ENCODE data around the gene PBXIP1.
A peak's percentile ranks its signal among the peaks of the same experiment; 100 is the strongest.
"Not testable (repeated sequence)": the region's sequence is repeated elsewhere in the genome, so short reads cannot be mapped to it uniquely, and the experiment has no call there.

The PBXIP1 gene

DNA sequence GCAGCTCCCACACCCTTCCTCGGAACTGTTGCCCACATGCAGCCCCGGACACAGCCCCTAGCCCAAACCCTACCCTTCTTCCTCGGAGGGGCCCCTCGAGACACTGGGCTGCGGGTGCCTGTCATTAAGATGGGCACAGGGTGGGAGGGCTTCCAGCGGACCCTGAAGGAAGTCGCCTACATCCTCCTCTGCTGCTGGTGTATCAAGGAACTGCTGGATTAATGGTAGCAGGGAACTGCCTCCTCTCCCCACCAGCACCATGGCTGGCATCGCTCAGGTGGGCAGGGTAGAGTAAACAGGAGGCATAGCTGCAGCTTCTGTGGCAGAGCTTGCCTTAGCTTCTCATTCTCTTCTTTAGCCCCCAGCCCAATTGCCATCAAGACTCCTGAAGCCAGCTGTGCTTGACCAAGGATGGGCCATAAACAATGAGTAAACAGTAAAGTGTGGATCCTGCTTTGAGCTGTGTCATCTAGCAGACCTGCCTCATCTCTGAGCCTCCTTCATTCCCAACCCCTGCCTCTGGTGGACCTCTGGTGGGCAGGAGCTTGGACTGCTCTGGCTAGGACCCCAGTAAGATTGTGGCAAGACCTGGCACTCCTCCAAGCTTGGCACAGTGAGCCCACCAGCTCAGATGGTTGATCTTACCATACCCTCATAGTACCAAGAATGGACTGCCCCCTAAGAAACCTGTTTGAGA lies 37.8 kb upstream of the PBXIP1 start, which contains the start of gene LENEP:
LENEP (plus strand) TSS at position 15 of the 697 bp plus-strand sequence; CDS start at position 37, 22 bp downstream.
- DNase-seq: no peak

DNA sequence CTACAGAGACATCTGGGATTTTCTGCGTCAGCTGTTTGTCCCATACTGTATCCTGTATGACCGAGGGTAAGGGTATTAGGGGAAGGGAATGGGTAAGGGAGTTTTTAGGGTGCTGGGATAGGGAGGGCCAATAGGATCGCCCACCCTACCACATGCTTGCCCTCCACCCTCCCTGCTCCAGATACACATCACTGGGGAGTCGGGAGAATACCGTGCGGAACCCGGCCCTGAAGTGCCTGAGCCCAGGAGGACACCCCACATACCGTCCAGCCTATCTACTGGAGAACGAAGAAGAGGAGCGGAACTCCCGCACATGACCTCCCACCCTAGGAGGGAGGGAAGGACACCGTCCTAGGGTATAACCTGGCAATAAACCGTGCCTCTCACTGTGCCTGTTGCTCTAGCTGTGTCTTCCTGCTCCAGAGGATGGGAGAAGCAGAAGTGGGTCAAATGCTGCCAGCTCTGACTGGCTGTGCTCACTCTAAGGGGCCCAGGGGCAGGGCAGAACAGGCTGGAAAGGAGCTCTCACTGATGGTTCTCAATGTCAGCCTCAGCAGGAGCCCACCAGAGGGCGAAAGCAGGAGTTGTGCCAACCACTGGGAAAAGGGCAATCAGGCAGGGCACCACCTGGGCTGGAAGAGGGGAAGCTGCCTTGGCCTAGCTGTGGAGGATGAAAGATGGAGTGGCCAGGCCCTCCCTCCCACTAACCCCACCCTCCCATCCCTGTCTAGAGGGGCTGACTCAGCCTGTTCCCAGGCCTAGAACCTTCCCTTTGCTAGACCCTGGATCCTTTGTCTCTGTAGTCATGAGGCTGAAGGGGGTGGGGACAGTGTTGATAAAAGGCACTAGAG lies 37.0 kb upstream of the PBXIP1 start:
- no peak for DNase-seq

DNA sequence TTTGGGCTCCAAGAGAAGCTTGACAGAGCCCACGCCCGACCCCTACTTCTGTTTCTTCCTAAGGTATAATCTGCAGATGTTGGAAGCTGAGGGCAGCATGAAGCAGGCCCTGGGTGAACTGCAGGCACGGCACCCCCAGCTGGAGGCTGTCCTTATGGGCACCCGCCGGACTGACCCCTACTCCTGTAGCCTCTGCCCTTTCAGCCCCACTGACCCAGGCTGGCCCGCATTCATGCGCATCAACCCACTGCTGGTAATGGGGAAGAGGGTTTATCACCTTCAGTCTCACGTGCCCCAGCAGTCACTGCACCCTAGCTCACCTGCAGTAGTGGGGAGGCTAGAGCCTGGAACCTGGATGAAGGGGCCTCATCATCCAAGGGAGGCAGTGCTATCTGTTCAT lies 34.4 kb upstream of the PBXIP1 start:
- no peak for DNase-seq

DNA sequence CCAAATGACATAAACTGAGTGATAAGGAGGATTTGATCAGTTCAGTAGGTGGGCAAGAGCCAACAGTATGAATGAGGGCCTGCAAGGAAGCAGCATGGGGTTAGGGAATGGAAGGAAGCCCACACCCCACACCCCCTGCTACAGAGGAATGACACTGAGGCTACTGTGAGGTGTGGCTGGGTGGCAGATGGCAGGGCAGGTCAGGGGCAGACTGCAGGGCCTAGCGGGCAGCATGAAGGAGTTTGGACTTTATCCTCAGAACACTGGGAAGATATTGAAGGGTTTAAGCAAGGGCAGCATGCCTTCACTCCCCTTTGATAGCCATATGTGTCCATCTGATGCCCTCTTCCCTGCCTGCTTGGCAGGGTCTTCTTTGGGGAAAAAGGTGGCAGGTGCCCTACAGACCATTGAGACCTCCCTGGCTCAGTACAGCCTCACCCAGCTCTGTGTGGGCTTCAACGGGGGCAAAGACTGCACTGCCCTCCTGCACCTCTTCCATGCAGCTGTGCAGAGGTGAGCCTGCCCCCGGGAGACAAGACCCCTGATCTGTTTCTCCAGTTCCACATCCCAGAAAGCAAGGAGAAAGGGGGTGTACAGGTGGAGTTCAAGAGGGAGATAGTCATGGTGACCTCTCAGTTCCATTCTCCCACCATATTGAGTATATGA lies 33.4 kb upstream of the PBXIP1 start:
- DNase-seq: no peak

DNA sequence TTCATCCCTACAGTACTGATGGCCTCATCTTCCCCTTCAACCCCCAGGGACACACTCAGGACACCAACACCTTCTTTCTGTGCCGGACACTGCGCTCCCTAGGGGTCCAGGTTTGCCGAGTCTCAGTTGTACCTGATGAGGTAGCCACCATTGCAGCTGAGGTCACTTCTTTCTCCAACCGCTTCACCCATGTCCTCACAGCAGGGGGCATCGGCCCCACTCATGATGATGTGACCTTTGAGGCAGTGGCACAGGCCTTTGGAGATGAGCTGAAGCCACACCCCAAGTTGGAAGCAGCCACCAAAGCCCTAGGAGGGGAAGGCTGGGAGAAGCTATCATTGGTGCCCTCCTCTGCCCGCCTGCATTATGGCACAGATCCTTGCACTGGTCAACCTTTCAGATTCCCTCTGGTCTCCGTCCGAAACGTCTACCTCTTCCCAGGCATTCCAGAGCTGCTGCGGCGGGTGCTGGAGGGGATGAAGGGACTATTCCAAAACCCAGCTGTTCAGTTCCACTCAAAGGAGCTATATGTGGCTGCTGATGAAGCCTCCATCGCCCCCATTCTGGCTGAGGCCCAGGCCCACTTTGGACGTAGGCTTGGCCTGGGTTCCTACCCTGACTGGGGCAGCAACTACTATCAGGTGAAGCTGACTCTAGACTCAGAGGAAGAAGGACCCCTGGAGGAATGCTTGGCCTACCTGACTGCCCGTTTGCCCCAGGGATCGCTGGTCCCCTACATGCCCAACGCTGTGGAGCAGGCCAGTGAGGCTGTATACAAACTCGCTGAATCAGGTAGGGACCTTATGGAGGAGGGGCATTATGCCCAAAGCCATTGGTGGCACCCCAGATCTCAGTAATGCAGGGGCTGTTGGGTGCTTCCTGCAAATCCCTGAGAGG lies 32.4 kb upstream of the PBXIP1 start:
- DNase-seq: no peak

DNA sequence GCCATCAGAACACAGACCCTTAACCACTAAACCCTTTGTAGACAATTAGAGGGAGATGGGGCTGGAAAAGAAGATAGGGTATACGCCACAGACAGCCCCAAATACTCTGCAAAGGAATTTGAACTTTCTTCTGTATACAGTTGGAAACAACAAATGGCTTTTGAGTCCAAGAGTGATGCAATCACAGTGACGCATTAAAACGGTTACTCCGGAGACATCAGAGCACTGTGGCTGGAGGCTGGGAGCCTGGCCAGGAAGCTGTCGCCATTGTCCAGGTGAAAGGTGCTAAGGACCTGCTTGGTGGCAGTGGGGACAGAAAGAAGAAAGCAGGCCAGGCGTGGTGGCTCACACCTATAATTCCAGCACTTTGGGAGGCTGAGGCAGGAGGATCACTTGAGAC lies 31.4 kb upstream of the PBXIP1 start:
- no peak for DNase-seq

DNA sequence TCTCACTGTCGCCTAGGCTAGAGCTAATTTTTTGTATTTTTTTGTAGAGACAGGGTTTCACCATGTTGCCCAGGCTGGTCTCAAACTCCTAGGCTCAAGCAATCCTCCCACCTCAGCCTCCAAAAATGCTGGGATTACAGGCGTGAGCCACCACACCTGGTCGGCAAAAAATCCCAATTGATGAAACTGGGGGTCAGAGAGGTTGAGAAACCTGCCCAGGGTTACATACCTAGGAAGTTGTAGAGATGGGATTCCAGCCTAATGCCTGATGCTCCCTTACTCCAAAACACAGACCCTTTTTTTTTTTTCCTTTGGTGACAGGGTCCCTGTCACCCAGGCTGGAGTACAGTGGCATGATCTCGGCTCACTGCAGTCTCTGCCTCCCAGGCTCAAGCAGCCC lies 30.8 kb upstream of the PBXIP1 start:
- not testable (repeated sequence) for DNase-seq

DNA sequence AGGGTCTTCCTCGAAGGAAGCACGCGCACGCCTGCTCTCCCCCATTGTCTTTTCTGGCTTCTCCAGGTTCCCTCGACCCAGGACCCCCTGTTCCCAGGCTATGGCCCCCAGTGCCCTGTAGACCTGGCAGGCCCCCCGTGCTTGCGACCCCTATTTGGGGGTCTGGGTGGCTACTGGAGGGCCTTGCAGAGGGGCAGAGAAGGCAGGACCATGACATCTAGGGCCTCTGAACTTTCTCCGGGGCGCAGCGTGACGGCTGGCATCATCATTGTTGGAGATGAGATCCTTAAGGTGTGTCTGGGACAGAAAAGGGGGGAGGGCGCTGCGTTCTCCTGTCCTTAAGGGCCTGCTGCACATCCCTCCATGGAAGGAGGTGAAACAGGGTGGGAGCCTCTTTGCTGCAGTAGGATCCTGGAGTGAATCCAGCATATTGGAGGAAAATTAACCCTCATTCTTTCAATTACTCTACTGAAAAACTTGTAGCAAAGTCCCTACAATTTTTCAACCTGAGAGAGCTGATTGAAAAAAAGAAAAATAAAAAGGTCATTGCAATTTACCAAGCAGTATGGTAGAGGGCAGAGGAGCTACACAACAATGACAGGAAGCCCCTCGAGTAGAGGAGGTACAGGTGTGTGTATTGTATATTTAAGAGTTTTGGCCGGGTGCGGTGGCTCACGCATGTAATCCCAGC lies 28.0 kb upstream of the PBXIP1 start:
- DNase-seq: no peak

DNA sequence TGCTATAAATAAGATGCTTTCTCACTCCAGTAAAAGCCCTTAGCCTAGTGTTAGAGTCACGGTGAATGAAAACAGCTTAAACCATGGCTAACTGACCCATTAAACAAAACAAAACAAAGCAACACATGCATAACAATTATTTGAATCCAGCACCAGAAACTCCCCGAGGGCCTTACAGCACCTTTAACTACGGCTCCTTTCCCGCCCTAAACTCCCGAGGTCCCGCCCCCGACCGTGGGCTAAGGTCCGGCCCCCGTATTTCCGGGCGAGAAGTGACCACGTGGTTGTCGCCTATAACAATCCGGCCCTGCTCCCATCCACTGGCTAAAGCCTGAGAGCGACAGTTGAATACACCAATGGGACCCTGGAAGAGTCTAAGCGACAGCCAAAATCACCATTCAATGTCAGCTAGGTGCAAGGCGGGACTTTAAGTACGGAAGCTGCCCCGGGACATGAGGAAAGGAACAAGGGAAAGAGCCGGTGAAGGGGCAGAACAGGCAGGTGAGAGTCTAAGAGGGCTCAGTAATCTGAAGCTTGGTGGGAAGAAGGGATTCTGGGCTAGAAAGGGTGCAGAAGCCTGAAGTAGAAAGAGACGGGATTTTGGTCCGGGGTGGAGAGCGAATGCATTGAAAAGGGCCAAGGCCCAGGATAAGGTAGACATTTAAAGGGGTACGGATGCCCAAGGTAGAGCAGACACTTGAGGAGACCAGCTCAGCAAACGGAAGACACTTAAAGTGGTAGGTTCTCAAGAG lies 27.2 kb upstream of the PBXIP1 start, which contains the start of gene FLAD1:
FLAD1 (plus strand) TSS at position 448 of the 752 bp plus-strand sequence. CDS start 351 bp downstream, outside the sequence.
- DNase-seq: peak; percentile 100

DNA sequence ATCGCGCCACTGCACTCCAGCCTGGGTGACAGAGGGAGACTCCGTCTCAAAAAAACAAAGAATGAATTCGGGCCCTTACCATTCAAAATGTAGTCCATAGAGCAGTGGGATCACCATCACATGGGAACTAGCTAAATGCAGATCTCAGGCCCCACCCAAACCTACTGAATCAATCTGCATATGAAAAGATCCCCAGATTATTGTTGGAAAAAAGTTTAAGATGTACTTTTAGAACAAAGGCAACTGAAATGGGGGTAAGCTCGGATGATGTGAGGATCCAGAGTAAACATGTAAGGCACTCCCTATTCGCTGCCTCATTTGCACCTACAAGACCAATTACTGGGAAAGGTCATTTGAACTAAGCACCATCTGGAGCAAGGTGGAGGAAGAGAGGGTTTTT lies 26.4 kb upstream of the PBXIP1 start:
- no peak for DNase-seq

DNA sequence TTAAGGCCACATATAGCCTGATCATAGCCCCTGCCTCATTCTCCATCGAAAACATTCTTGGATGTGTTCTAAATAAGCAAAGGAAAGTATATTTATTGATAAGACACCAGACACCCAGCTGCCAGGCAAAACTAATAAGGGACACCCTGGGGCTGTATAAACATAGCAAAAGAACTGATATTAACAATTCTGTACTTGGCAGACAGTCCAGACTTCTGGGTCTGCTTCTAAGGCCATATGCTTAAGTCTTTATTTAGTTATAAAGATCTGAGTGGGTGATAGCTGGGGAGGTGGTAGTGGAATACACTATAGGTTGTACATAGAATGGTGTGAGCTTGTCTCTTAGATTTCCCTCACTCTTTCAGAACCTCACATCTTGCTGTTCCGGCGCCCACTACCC lies 22.5 kb upstream of the PBXIP1 start:
- no peak for DNase-seq

DNA sequence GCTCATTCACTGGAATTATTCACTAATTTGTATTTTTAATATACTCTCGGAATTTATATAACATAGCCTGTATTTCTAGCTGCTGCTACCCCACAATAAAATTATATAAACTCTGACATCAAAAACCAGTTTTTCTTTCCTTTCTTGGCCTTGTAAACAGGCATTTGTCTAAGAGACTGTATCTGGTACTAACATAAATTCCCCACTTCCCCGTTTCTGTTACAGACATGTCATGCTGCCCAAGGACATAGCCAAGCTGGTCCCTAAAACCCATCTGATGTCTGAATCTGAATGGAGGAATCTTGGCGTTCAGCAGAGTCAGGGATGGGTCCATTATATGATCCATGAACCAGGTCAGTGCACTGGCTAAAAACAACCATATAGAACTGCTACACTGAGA lies 21.9 kb upstream of the PBXIP1 start:
- not testable (repeated sequence) for DNase-seq

DNA sequence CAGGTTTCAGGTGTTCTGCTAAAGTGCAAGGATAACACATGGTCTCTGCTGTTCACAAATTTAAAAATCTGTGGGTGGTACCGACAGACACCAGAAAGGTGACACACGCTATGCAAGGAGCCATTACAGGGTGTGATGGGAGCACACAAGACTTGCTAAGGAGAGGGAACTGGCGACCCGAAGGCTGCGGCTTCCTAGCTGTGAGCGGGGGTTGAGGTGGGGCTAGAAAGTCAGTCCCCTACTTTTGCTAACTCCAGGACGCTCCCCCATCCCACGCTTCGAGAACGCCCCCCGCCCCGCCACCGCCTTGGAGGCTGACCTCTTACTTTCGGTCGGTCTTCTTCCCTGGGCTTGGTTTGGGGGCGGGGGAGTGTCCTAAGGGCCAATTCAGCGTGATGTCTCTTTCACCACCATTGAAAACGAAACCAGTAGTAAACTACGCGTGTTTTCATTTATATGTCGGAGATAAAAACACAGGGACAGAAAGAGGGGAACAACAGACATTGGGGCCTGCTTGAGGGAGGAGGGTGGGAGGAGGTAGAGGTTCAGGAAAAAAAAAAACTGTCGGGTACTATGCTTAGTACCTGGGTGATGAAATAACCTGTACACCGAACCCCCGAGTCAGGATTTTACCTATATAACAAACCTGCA lies 19.6 kb upstream of the PBXIP1 start:
- peak; percentile 75 for DNase-seq

DNA sequence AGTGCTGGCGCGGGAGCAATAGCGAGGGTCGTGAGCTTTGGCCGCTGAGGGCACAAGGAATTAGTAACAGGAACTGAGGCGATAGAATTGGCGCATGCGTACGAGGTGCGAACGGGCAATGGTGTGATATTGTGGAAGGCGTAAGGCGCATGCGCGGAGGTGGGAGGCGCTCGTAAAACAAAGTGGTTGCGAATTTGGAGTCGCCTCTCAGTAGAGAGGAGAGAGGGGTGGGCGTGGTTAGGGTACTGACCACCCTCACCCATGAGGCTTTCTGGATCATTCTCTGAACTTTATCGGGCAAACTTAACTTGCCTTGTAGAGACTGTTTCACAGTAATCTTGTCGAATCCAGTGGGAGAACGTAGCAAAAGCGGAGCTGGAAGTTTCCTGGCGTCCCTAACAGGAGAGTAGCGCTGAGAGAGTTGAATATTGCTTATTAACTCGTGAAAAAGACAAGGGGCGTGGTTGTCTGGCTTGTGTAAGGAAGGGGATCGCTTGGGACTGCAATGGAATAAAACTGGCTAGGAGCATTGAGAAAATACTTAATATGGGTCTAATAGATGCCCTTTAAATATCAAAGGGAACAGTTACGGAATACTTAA lies 19.0 kb upstream of the PBXIP1 start:
- peak; percentile 97 for DNase-seq

DNA sequence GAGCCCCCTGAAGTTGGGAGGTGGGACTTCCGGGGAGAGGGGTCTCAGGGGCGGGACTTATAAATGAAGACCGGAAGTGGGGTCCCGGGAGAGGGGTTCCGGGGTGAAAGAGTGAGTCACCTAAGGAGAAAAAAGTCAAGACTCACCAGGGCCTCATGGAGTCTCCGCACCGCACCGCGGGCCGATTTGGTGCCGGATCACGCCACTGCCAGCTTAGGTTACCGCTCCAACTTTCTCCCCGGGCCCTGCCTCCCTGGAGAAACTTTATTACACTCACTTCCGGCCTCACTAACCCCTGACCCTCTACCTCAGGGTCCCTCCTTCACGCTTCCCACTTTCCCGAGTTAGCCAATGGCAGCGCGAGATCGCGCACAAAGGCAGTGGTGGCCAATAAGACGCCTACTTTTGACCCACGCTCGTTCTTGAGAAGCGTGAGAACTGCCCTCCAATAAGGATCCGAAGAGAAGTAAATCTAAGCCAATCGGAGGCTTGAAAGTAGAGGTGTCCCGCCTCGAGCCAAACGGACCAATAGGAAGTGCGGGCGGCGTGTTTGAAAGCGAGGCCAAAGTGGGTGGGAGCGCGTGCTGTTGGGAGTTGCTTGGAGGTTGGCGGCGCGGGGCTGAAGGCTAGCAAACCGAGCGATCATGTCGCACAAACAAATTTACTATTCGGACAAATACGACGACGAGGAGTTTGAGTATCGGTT lies 18.4 kb upstream of the PBXIP1 start, which contains the start of gene CKS1B:
CKS1B (plus strand) TSS at position 580 of the 706 bp plus-strand sequence; CDS start at position 645, 65 bp downstream.
- DNase-seq: peak; percentile 99

DNA sequence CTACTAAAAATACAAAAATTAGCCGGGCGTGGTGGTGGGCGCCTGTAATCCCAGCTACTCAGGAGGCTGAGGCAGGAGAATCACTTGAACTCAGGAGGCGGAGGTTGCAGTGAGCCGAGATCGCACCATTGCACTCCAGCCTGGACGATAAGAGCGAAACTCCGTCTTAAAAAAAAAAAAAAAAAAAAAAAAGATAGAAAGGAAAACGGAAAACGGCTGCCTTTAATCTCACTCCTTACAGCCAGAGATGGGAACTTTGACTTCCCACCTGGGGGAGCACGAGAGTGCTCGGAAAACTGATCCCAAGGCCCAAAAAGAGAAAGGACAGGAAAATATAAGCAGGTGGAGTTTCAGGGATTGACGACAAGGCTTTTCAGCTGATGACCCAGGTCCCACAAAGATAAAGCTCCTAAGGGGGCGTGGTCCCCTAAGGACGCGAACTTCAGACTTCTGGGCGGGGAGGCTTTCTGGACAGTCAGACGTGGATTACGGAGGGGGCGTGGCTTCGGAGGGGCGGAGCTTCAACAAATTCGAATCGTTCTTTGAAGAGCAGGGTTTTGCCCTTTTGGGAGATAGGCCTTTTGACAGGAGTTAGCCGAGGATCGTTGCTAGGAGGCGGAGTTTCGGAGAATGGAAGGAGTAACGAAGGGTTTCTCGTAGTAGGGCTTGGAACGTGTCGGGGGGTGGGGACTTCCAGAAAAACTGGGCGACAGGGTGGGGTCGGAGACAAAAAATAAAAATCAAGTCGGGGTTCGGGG lies 17.6 kb upstream of the PBXIP1 start:
- peak; percentile 96 for DNase-seq

DNA sequence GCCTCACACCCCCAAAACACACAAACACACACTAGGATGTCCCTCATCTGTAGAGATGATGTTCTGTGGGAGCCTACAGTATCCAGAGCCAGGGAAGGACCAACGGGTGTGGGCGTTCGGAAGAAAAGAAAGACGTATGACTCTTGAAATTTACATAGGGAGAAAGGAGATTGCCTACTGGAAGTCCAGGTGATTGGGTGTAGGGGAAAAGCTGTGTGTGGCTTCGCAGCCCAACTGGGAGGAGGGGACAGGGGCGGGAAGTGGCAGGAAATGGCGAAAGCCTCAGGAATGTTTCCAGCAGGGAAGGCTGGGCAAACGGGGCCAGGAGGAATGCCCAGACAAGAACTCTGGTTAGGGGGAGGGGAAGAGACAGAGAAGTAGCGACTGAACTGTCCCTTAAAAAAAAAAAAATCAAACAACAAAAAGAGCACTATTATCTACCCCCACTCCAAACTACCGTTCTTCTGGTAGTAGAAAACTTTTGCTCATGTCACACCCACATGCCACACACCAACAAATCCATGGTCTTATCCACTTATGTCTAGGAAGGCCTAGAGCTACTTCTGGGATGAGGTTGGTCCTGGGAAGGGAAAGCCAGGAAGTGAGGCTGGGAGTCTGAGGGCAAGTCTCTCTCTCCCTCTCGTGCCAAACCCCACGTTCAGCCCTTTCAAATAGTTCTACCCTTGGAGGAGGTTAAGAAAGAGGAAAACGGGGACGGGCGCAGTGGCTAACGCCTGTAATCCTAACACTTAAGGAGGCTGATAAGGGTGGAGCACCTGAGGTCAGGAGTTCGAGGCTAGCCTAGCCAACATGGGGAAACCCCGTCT lies 16.8 kb upstream of the PBXIP1 start:
- no peak for DNase-seq

DNA sequence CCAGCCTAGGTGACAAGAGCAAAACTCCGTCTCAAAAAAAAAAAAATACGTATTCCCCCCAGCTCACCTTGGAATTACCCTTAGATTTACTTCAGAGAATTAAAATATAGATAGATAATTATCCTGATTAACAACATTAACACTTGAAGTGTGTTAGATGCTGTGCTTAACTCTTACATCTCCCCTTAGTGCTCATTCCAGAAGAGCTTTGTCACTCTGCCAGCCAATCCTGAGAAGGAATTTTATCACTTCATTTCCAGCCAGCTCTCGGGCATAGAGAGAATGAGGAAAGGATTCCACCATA lies 16.3 kb upstream of the PBXIP1 start:
- no peak for DNase-seq

Data from activated CD4-positive, alpha-beta T cell treated with anti-CD3 and anti-CD28 coated beads, Interleukin-10, Interleukin-2, amounts not matched to agents 100 ng/mL and 50 ng/mL, durations not matched to agents 16 hours and 8 hours (primary cell).